Activated B cell treated with CpG ODN at 0.5 μM for 24 hours (primary cell): Measurements from ENCODE around the gene JSRP1. TPM values are rescaled to one million over a fixed set of nuclear protein-coding genes. Genes with fewer than 3 reads are reported as not detected.

Experiments
- ATAC-seq: fragments of 200-7000 bp; cut with Tn5 transposase; one replicate; pipeline ENCODE4 v1.10.0; 2021; ENCODE audit warnings: low read depth, mild to moderate bottlenecking, moderate library complexity
- CTCF ChIA-PET: fragments of 350-600 bp; sonication (Branson Sonifier 250); formaldehyde crosslinking; loops from one replicate; lab custom pipeline; 2021; ENCODE audit warnings: antibody characterized with exemption; lab: Charles Lee
- POLR2A ChIA-PET: fragments of 350-600 bp; sonication (Branson Sonifier 250); formaldehyde crosslinking; loops from one replicate; lab custom pipeline; 2021; ENCODE audit warnings: antibody characterized with exemption; lab: Charles Lee
- DNase-seq: peaks from one replicate; pipeline ENCODE4 v3.0.0; 2022
- H3K27ac Mint-ChIP-seq: one replicate; pipeline ENCODE4 v1.8.0; 2020; ENCODE audit warnings: mixed read lengths
- H3K27me3 Mint-ChIP-seq: one replicate; pipeline ENCODE4 v1.8.0; 2021; ENCODE audit warnings: mixed read lengths
- H3K36me3 Mint-ChIP-seq: one replicate; pipeline ENCODE4 v1.8.0; 2021; ENCODE audit warnings: low read depth, mixed read lengths
- H3K4me1 Mint-ChIP-seq: one replicate; pipeline ENCODE4 v1.8.0; 2021; ENCODE audit warnings: mixed read lengths
- H3K4me3 Mint-ChIP-seq: one replicate; pipeline ENCODE4 v1.8.0; 2020; ENCODE audit warnings: mild to moderate bottlenecking, mixed read lengths
- H3K9me3 Mint-ChIP-seq: one replicate; pipeline ENCODE4 v1.8.0; 2020; ENCODE audit warnings: mixed read lengths
- intact Hi-C: fragments of 100-400 bp; cut with micrococcal nuclease; formaldehyde crosslinking; loops from one replicate; pipeline ENCODE4 v1.15.1; 2024
- total RNA-seq: library from RNA; stranded (reverse); gene quantifications from 2 replicates; pipeline ENCODE4 v1.2.3, GENCODE V29; 2022
- TF ChIP-seq, protein P1 (sequence below): fragments of 200-600 bp; IDR thresholded peaks from one replicate; pipeline ENCODE4 v1.8.0; 2022; ENCODE audit warnings: antibody characterized with exemption, mild to moderate bottlenecking

The JSRP1 gene
- total RNA-seq, 1 donor from 2014 or later: 0.31 TPM

DNA sequence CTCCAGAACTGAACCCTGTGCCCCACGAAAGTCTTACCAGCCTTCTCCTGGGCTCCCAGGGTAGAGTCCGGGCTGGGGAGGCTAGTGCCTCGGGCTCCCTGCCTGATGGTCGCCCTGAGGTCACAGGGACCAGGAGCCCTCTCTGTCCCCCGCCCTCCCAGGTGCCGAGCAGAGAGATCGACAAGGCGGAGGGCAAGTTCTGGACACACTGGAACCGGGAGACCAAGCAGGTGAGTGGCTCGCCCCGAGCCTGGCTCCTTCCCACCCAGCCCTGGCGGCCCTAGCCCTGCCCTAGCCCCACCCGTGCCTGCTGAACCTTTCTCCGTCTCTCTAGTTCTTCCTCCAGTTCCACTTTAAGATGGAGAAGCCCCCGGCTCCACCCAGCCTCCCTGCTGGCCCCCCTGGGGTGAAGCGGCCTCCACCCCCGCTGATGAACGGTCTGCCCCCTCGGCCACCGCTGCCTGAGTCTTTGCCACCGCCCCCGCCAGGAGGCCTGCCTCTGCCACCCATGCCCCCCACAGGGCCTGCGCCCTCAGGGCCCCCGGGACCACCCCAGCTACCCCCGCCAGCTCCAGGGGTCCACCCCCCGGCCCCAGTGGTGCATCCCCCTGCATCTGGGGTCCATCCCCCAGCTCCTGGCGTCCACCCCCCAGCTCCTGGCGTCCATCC lies 8.7 kb downstream of the JSRP1 start:
- no peak overlapping the region for H3K4me3 Mint-ChIP-seq
- peaks cover 2% of the 10 kb centered on the region for H3K27me3 Mint-ChIP-seq
- DNase-seq: no peak
- no peak overlapping the region for H3K27ac Mint-ChIP-seq
- no peak for ATAC-seq
- TF ChIP-seq, protein P1, sequence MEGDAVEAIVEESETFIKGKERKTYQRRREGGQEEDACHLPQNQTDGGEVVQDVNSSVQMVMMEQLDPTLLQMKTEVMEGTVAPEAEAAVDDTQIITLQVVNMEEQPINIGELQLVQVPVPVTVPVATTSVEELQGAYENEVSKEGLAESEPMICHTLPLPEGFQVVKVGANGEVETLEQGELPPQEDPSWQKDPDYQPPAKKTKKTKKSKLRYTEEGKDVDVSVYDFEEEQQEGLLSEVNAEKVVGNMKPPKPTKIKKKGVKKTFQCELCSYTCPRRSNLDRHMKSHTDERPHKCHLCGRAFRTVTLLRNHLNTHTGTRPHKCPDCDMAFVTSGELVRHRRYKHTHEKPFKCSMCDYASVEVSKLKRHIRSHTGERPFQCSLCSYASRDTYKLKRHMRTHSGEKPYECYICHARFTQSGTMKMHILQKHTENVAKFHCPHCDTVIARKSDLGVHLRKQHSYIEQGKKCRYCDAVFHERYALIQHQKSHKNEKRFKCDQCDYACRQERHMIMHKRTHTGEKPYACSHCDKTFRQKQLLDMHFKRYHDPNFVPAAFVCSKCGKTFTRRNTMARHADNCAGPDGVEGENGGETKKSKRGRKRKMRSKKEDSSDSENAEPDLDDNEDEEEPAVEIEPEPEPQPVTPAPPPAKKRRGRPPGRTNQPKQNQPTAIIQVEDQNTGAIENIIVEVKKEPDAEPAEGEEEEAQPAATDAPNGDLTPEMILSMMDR: no peak
- H3K36me3 Mint-ChIP-seq: peaks cover 47% of the 10 kb centered on the region
- peaks cover 10% of the 10 kb centered on the region for H3K4me1 Mint-ChIP-seq
- CTCF ChIA-PET: no interaction called here
- intact Hi-C loops: no loop called here
- POLR2A ChIA-PET: interaction anchor here (0.6 to 1.6 kb wide), 3 partner anchors 7 to 373 kb away, joined by 3 read pairs; no protein-coding TSS in a partner anchor
- no peaks in the 10 kb centered on the region for H3K9me3 Mint-ChIP-seq

DNA sequence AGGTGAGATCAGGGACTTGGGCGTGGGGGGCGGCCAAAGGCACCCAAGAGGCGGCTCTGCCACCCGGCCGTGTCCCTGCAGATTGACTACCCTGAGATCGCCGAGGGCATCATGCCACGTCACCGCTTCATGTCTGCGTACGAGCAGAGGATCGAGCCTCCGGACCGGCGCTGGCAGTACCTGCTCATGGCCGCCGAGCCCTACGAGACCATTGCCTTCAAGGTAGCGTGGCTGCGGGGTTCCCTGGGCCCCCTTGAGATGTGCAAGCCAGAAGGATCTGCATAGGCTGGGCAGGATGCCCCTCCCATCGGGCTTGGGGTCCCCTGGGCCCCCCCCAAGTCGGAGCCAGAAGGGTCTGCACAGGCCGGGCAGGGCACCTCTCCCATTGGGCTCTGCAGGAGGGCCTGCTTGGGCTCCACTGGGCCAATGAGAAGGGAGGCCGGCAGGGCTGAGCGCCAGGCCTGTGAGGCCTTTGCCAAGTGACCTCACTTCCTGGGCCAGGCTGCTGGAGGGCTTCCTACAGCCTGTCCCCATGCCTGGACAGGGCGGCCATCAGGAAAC lies 9.3 kb downstream of the JSRP1 start:
- CTCF ChIA-PET: no interaction called here
- ATAC-seq: no peak
- POLR2A ChIA-PET: interaction anchor here (1.1 kb wide), 1 partner anchor 79 kb away, joined by 3 read pairs; no protein-coding TSS in a partner anchor
- Mint-ChIP-seq H3K27ac (no peak overlapping the region), H3K27me3 (peaks cover 2% of the 10 kb centered on the region), H3K9me3 (no peaks in the 10 kb centered on the region), H3K4me1 (peaks cover 11% of the 10 kb centered on the region), H3K4me3 (no peak overlapping the region), H3K36me3 (peaks cover 51% of the 10 kb centered on the region)
- intact Hi-C loops: no loop called here
- DNase-seq: no peak
- TF ChIP-seq, protein P1: no peak

DNA sequence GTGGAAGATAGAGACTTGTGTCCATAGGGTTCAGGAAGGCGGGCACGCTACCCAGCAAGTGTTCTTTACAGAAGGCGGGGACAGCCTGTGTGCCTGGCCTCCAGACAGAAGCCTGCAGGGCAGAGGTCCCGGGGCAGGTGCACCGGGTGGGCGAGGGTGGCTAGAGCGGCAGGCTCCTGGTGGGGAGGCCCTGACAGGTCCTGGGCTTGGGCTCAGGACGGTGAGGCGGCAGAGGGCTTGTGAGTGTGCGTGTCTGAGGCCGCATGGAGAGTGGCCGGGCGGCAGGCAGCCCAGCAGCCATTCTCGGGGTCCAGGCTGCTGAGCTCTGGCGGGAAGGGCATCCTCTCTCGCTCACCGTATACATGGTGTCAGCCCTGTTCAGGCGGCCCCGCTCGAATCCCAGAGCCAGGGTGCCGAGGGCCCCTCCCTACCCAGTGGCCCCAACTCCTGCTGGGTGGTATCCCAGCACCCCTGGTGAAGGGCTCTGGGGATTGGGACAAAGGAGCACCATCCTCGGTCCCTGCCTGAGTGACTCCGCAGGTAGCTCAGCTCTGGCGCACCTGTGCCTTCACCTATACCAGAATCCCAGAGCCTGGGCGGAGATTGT lies 10.1 kb downstream of the JSRP1 start:
- Mint-ChIP-seq H3K4me1 (peaks cover 17% of the 10 kb centered on the region), H3K36me3 (peaks cover 58% of the 10 kb centered on the region), H3K4me3 (no peak overlapping the region), H3K9me3 (no peaks in the 10 kb centered on the region), H3K27ac (no peak overlapping the region), H3K27me3 (peaks cover 2% of the 10 kb centered on the region)
- ChIA-PET POLR2A (interaction anchor here (0.7 to 1.1 kb wide), 2 partner anchors 19 to 80 kb away, joined by 3 to 5 read pairs; no protein-coding TSS in a partner anchor), CTCF (no interaction called here)
- ATAC-seq (no peak), DNase-seq (no peak)
- intact Hi-C loops: no loop called here
- TF ChIP-seq, protein P1: no peak

DNA sequence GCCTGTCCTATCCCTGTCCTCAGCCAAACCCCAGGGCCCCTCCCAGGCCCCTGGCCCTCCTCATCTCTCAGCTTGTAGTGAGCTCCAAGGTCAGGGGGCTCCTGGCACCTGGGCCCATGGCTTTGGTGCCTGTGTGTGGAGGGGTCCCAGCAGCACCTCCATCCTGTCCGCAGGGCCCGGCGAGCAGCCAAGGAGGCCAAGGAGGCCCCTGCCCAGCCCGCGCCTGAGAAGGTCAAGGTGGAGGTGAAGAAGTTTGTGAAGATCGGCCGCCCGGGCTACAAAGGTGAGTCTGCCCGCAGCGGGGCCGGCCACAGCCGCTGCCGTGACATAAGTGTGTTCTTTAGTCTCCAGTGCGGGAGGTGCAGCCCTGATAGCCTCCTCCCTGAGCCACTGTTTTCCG lies 10.9 kb downstream of the JSRP1 start:
- peaks cover 65% of the 10 kb centered on the region for H3K36me3 Mint-ChIP-seq
- TF ChIP-seq, protein P1: no peak
- H3K4me1 Mint-ChIP-seq: peaks cover 26% of the 10 kb centered on the region
- peaks cover 2% of the 10 kb centered on the region for H3K27me3 Mint-ChIP-seq
- POLR2A ChIA-PET: interaction anchor here (0.7 kb wide), 2 partner anchors 13 to 20 kb away, joined by 3 to 5 read pairs; no protein-coding TSS in a partner anchor
- DNase-seq (no peak), ATAC-seq (no peak)
- H3K4me3 Mint-ChIP-seq: no peak overlapping the region
- intact Hi-C loops: no loop called here
- H3K9me3 Mint-ChIP-seq: no peaks in the 10 kb centered on the region
- no peak overlapping the region for H3K27ac Mint-ChIP-seq
- CTCF ChIA-PET: no interaction called here

DNA sequence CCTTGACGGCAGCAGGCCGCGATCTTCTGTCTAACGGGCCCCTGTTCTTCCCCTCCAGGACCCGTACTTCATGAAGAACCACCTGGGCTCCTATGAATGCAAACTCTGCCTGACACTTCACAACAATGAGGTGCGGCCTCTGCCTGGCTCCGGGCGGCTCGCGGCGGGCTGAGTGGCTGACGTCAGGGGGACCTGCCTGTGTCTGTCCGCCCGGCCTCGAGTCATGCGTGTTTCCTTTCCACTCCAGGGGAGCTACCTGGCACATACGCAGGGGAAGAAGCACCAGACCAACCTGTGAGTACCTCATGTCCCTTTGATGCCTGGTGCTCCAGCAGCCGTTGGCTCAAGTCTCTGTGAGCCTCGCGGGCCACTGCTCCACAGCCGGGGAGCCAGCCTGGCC lies 11.7 kb downstream of the JSRP1 start:
- Mint-ChIP-seq H3K27ac (no peak overlapping the region), H3K27me3 (no peaks in the 10 kb centered on the region), H3K4me1 (peaks cover 31% of the 10 kb centered on the region), H3K36me3 (peaks cover 69% of the 10 kb centered on the region), H3K9me3 (no peaks in the 10 kb centered on the region), H3K4me3 (no peak overlapping the region)
- CTCF ChIA-PET: no interaction called here
- DNase-seq: no peak
- intact Hi-C loops: no loop called here
- no peak for ATAC-seq
- TF ChIP-seq, protein P1: no peak
- POLR2A ChIA-PET: no interaction called here
